Measurements from ENCODE around the gene ZFP62. TPM values are rescaled to one million over a fixed set of nuclear protein-coding genes. Genes with fewer than 3 reads are reported as not detected.
A peak's percentile ranks its signal among the peaks of the same experiment; 100 is the strongest.
"Not testable (repeated sequence)": the region's sequence is repeated elsewhere in the genome, so short reads cannot be mapped to it uniquely, and the experiment has no call there.

The ZFP62 gene
- total RNA-seq, 2 experiments from 2014 or later, result 23.2 to 25.2 TPM

DNA sequence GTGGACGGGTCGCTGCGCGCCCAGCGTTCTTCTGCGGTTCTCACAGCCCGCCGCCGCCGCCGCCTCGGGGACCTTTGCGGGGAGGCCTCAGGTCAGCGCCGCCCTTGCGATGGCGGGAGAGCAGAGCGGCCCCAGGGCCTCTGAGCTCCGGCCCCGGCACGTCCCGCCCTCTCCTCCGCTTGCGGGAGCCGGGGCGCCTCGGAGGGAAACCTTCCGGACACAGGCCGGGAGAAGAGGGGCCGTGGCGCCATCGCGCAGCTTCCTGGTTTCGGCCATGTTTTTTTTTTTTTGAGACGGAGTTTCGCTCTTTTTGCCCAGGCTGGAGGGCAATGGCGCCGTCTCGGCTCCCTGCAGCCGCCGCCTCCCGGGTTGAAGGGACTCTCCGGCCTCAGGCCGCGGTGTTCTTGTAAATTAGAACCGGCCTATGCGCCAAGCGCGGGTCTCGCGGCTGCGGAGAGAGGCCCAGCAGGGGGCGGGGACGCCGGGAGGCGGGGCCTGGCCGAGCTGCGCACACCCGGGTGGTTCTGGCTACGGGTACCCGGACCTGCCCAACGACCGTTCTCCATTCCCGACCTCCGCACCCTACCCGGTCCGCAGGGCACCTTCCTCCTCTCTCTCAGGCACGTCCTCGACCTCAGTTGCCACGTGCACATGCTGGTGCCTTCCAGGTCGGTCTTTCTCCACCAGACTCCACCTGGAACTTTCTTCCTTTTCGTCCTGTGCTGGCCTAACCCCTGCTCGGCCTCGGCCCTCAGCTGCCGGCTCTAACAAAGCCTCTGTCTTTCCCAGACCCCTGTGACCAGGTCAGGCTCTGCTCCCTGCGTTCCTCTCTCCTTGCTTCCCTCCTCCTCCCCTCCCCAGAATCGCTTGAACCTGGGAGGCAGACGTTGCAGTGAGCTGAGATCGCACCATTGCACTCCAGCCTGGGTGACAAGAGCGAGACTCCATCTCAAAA is 29.7 kb downstream of the ZFP62 start:
- Mint-ChIP-seq H3K27me3 (no peaks in the 10 kb centered on the region), H3K27ac (peak overlapping the region; percentile 98), H3K4me1 (peaks cover 31% of the 10 kb centered on the region)

DNA sequence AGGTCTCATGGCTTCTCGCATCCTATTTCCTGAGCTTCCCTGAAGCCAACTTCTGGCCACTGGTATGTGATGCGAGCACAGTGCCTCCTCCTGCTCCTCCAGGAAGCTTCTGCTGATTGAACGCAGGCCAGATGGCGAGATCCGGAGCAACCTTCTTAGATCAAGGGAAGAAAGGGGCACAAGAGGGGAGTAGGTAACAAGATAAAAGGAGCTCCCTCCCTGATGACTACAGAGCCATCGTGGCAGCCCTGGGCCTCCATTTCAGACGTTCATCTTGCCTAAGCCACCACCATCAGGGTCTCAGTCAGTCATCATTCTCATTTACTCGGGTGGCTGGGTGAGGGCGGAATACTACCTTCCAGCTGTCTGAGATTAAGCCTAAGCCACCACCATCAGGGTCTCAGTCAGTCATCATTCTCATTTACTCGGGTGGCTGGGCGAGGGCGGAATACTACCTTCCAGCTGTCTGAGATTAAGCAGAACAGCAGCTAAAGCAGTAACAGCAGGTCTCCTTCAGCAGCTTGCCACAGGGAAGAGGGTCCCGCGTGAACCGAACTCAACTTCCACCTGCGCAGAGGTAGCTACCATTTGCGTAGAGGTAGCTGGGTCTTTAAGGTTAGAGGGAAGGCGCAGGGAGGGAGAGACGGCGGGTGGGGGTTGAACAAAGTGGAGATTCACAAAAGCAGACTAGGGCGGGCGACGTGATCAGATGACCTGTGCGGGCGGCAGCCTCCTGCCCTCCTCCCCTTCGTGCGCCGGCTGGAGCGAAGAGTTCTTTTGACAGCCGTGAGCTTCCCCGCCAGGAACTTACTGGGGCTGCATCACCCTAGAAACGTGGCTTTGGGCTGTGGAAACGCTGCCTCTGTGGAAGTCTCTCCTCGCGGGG is 30.6 kb downstream of the ZFP62 start:
- Mint-ChIP-seq H3K36me3 (peaks cover 45% of the 10 kb centered on the region), H3K4me1 (peaks cover 37% of the 10 kb centered on the region), H3K9me3 (ENCODE audit: low read depth) (no peaks in the 10 kb centered on the region), H3K27ac (peak overlapping the region; percentile 98), H3K4me3 (peak overlapping the region; percentile 100), H3K27me3 (no peaks in the 10 kb centered on the region)
- DNase-seq (peak; percentile 86), ATAC-seq (peak; percentile 61)
- CTCF ChIA-PET, result interaction anchor here (0.8 to 3.7 kb wide), 17 partner anchors 9 to 1028 kb away, joined by 3 to 16 read pairs (median 6); partner anchors contain the start of gene MGAT1

More for the DNA sequence above, 29.7 kb downstream of the ZFP62 start:
- CTCF ChIA-PET, result interaction anchor here (0.8 to 3.7 kb wide), 18 partner anchors 10 to 113 kb away, joined by 3 to 16 read pairs (median 6); partner anchors contain the start of gene MGAT1
- Mint-ChIP-seq H3K4me3 (peak overlapping the region; percentile 100), H3K9me3 (ENCODE audit: low read depth) (no peaks in the 10 kb centered on the region), H3K36me3 (peaks cover 51% of the 10 kb centered on the region)
- peak; percentile 86 for ATAC-seq
- peak; percentile 84 for DNase-seq

DNA sequence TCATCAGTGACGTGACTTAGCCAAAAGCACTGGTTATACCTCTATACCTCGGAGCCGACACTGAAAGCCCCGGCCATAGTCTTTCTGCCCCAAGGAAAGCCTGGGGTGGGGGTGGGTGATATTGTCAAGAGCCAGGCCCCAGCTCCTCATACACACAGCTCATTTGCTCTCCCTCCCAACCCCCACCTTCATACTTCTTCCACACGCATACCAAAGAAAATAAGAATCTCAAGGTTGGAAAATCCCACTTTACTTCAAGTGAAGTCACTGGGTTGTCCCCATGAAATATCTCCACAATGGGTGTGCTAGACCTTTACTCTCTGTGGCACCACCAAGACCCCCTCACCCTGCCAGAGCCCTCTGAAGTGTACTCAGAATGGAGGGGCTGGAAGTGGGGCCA is 31.4 kb downstream of the ZFP62 start:
- Mint-ChIP-seq H3K4me1 (peaks cover 37% of the 10 kb centered on the region), H3K27ac (peak overlapping the region; percentile 98), H3K9me3 (ENCODE audit: low read depth) (no peaks in the 10 kb centered on the region), H3K27me3 (no peaks in the 10 kb centered on the region), H3K36me3 (peaks cover 39% of the 10 kb centered on the region), H3K4me3 (peak overlapping the region; percentile 100)
- CTCF ChIA-PET, result interaction anchor here (1.0 to 3.7 kb wide), 12 partner anchors 8 to 1028 kb away, joined by 3 to 16 read pairs (median 8); partner anchors contain the start of gene MGAT1
- ATAC-seq (no peak), DNase-seq (no peak)

DNA sequence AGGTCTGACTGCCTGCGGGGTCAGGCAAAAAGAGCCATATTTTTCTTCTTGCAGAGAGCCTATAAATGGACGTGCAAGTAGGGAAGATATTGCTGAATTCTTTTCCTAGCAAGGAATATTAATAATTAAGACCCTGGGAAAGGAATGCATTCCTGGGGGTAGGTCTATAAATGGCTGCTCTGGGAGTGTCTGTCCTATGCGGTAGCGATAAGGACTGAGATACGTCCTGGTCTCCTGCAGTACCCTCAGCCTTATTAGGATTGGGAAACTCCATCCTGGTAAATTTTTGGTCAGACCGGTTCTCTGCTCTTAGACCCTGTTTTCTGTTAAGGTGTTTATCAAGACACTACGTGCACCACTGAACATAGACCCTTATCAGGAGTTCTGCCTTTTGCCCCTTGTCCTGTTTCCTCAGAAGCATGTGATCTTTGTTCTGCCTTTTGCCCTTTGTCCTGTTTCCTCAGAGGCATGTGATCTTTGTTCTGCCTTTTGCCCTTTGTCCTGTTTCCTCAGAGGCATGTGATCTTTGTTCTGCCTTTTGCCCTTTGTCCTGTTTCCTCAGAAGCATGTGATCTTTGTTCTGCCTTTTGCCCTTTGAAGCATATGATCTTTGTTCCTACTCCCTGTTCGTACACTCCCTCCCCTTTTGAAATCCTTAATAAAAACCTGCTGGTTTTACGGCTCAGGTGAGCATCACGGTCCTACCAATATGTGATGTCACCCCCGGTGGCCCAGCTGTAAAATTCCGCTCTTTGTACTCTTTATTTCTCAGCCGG is 32.1 kb downstream of the ZFP62 start:
- peak overlapping the region; percentile 17 for H3K4me3 Mint-ChIP-seq
- H3K27ac Mint-ChIP-seq, result peak overlapping the region; percentile 14
- DNase-seq; H3K27me3 Mint-ChIP-seq; H3K9me3 Mint-ChIP-seq (ENCODE audit: low read depth); ATAC-seq: not testable (repeated sequence)
- peaks cover 31% of the 10 kb centered on the region for H3K36me3 Mint-ChIP-seq
- H3K4me1 Mint-ChIP-seq, result peaks cover 35% of the 10 kb centered on the region
- CTCF ChIA-PET, result interaction anchor here (2.1 to 3.7 kb wide), 6 partner anchors 7 to 33 kb away, joined by 6 to 16 read pairs (median 15); partner anchors contain the start of gene MGAT1

DNA sequence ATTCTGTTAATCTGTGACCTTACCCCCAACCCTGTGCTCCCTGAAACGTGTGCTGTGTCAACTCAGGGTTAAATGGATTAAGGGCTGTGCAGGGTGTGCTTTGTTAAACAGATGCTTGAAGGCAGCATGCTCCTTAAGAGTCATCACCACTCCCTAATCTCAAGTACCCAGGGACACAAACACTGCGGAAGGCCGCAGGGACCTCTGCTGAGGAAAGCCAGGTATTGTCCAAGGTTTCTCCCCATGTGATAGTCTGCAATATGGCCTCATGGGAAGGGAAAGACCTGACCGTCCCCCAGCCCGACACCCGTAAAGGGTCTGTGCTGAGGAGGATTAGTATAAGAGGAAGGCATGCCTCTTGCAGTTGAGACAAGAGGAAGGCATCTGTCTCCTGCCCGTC is 33.7 kb downstream of the ZFP62 start:
- Mint-ChIP-seq H3K36me3 (peaks cover 24% of the 10 kb centered on the region), H3K4me1 (peaks cover 26% of the 10 kb centered on the region)
- not testable (repeated sequence) for ATAC-seq; H3K27me3 Mint-ChIP-seq; H3K27ac Mint-ChIP-seq; DNase-seq; H3K4me3 Mint-ChIP-seq; H3K9me3 Mint-ChIP-seq (ENCODE audit: low read depth)
- CTCF ChIA-PET, result interaction anchor here (1.9 kb wide), 1 partner anchor 14 kb away, joined by 8 read pairs; no protein-coding TSS in a partner anchor

DNA sequence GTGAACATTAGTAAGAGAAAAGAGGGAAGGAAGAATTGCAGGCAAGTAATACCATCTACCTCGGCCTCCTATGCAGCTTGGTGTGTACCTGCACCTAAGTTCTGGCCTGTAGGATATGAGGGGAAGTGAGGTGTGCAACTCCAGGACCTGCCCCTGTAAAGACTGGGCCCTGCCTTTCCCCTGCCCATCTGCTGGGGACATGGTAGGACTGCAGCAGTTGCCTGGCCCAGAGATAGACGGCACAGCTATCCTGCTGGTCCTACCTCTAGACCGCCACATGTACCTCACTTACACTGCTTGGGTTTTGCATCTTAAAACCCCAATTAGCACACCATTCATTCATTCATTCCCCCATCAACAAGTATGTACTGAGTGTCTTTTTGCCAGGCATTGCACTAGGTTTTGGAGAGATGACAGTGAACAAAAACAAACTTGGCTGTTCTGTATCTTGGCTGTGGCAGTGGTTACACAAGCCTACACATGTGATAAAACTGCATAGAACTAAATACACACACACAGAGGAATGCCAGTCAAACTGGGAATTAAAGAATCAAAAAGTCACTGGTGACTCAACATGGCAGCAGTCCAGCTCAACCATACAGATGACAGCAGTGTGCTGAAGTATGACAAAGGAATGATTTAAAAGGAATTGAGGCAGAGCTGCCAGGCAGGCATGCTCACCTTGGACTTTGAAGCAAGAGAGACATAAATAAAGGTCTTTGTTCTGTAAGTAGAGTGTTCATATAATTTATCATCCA is 35.1 kb downstream of the ZFP62 start:
- H3K4me3 Mint-ChIP-seq, result no peak overlapping the region
- H3K27me3 Mint-ChIP-seq, result no peaks in the 10 kb centered on the region
- peaks cover 26% of the 10 kb centered on the region for H3K4me1 Mint-ChIP-seq
- H3K9me3 Mint-ChIP-seq (ENCODE audit: low read depth), result no peaks in the 10 kb centered on the region
- peaks cover 21% of the 10 kb centered on the region for H3K36me3 Mint-ChIP-seq
- DNase-seq, result no peak
- CTCF ChIA-PET, result interaction anchor here (1.9 kb wide), 1 partner anchor 13 kb away, joined by 8 read pairs; no protein-coding TSS in a partner anchor
- no peak for ATAC-seq
- no peak overlapping the region for H3K27ac Mint-ChIP-seq

DNA sequence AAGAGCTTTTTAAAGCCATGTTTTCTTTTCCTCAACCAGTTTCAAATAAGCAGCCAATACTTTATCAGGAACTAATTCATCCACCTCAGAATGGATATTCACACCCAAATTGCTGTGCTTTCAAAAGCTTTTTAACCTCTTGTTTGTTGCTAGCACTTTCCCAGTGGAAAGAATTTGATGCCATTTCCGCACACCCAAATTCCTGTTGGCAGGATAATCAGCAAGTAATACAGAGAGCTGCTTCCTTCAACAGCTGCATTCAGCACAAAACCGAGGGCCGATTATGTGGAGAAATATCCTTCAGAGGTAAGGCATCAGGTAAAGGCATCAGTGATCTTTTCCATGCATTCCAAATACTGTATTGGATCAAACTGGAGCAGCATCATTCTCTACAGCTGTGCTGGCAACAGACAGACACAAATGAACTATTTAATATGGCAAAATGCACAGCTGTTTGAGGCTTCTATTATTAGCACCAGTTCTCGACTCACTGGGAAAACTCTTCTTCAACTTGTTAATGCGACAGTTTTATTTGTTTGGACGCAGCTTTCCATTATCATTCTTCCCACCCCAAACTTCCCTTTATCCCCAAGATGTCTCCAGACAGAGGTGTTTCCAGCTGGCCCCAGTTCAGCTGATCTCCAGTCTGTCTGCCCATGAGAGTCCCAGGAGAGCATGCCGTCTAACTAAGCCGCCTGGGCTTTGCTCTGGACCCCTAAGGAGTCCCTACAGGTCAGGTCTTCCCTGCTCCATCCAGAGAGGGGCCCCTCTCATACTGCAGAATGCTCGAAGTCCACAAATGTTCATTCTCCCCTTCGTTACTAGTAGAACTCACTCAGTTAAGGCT is 36.2 kb downstream of the ZFP62 start:
- Mint-ChIP-seq H3K4me3 (no peak overlapping the region), H3K27me3 (no peaks in the 10 kb centered on the region), H3K9me3 (ENCODE audit: low read depth) (no peaks in the 10 kb centered on the region), H3K27ac (no peak overlapping the region), H3K4me1 (peaks cover 18% of the 10 kb centered on the region), H3K36me3 (peaks cover 11% of the 10 kb centered on the region)
- CTCF ChIA-PET, result interaction anchor here (1.1 to 1.6 kb wide), 2 partner anchors 21 to 26 kb away, joined by 3 to 4 read pairs; no protein-coding TSS in a partner anchor
- no peak for DNase-seq
- ATAC-seq, result no peak

DNA sequence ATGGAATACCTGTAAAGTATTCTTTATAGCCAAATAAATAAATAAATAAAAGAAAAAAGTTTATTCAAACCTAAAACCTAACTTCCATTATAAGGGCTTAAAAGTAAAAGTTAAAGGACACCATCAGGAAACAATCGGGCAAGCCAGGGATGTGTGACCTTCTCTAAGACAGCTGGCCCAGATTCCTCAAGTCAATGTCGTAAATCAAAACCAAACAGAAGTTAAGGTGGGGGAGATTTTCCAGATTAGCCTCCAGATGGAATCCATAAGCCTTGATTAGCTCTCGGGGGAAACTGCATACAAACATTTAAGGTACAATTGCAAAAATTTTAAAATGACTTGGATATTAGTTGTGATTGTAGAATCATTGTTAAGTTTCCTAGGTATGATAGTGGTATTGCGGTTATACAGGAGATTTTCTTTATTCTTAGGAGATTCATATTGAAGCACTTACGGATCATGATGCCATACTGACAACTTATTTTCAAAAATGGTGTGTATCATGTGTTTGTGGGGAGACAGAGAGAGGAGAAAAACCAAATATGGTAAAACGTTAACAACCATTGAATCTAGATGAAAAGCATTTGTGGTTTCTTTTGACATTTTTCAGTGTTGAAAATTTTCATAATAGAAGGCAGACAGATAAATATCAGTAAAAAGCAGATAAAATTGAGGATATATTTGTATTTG is 37.0 kb downstream of the ZFP62 start:
- H3K9me3 Mint-ChIP-seq (ENCODE audit: low read depth), result no peaks in the 10 kb centered on the region
- DNase-seq (no peak), ATAC-seq (no peak)
- H3K4me1 Mint-ChIP-seq, result peaks cover 13% of the 10 kb centered on the region
- no peak overlapping the region for H3K4me3 Mint-ChIP-seq
- no peaks in the 10 kb centered on the region for H3K27me3 Mint-ChIP-seq
- H3K27ac Mint-ChIP-seq, result no peak overlapping the region
- peaks cover 6% of the 10 kb centered on the region for H3K36me3 Mint-ChIP-seq
- CTCF ChIA-PET, result interaction anchor here (1.1 to 1.6 kb wide), 2 partner anchors 22 to 25 kb away, joined by 3 to 4 read pairs; no protein-coding TSS in a partner anchor

DNA sequence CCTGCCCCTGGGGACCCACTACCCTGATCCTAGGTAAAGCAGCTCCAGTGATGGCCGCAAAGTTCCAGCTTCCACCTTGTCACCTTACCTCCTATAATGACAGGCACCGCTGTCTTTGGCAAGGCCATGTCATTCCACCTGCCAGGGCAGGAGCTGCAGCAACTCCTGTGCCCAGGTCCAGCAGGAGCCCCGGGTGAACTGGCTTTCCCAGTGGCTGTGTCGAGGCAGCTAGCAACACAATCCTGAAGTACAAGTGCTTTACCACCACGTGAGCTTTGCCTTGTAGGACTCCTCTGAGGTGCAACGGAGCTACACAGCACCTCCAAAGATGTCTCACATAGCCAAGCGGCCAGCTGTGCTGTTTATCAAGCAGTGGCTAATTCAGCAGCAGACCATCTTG is 37.7 kb downstream of the ZFP62 start:
- Mint-ChIP-seq H3K4me1 (peaks cover 13% of the 10 kb centered on the region), H3K9me3 (ENCODE audit: low read depth) (no peaks in the 10 kb centered on the region), H3K36me3 (peaks cover 1% of the 10 kb centered on the region), H3K27ac (no peak overlapping the region), H3K27me3 (no peaks in the 10 kb centered on the region), H3K4me3 (no peak overlapping the region)
- CTCF ChIA-PET, result no interaction called here
- no peak for ATAC-seq
- no peak for DNase-seq

DNA sequence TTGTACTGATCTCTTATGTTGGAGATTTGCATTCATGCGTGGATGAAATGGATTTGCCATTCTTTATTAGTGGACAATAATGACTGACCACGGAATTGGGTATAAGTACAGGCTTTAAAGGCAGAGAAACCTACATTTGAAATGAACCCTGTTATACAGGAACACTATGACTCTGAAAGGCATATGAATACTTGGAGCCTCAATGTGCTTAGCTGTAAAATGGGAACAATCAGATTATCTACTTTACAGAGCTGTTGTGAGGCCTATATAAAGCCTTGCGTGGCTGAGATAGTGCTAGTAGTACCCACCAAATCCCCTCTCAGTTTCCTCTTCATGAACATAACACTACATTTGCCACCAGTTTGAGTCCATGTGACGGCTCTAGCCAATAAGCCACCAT is 39.5 kb downstream of the ZFP62 start:
- Mint-ChIP-seq H3K27me3 (no peaks in the 10 kb centered on the region), H3K4me3 (no peak overlapping the region), H3K9me3 (ENCODE audit: low read depth) (no peaks in the 10 kb centered on the region), H3K4me1 (peaks cover 20% of the 10 kb centered on the region), H3K27ac (no peak overlapping the region), H3K36me3 (peaks cover 1% of the 10 kb centered on the region)
- DNase-seq, result no peak
- CTCF ChIA-PET, result interaction anchor here (0.5 to 1.6 kb wide), 3 partner anchors 9 to 39 kb away, joined by 3 to 9 read pairs (median 3); partner anchors contain the start of gene ZFP62
- ATAC-seq, result no peak
